ENCODE results near the gene AGK. TPM values are rescaled to one million over a fixed set of nuclear protein-coding genes. Genes with fewer than 3 reads are reported as not detected.

The AGK gene
- total and polyA plus RNA-seq, 2 experiments from 2014 or later = 15.8 to 27.1 TPM

DNA sequence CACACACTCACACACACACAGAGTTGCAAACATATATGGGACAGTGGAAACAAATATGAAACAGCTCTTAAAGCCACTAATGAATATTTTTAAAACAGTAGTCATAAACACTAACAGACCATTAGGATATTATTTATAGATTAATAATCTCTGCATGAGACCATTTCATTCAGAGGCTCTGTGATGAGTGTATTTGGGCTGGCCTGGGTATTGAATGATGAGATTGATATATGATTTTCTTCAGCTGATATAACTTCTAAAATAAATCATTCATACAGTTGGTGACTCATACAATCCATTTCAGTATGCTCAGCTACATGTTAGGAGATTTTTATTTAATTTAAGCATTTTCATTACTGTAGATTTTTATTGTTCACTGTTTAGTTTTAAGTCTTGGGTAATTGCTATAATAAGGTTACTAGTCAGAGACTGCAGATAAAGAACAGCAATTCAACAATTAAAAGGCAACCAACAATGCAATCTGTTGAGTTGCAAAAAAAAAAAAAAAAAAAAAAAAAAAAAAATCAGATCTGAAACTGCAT is 25.2 kb upstream of the AGK start:
- no peaks in the 10 kb centered on the region for H3K27me3 ChIP-seq
- no peak overlapping the region for H3K4me3 ChIP-seq
- H3K27ac ChIP-seq = no peak overlapping the region
- H4K20me1 ChIP-seq (ENCODE audit: insufficient read depth, poor library complexity, severe bottlenecking) = no peaks in the 10 kb centered on the region
- no peaks in the 10 kb centered on the region for H3K36me3 ChIP-seq (replicated peaks; ENCODE audit: insufficient read depth, low read depth)
- no peak overlapping the region for H2AFZ ChIP-seq
- no peaks in the 10 kb centered on the region for H3K9me2 ChIP-seq (replicated peaks; ENCODE audit: insufficient read depth)
- no peaks in the 10 kb centered on the region for H3K79me2 ChIP-seq
- no peak overlapping the region for H3K4me2 ChIP-seq
- no peaks in the 10 kb centered on the region for H3K4me1 ChIP-seq (ENCODE audit: insufficient read depth)
- DNase-seq (ENCODE audit: low spot score) = no peak
- TF ChIP-seq EZH2 (IDR thresholded peaks at IDR 0.05; ENCODE audit: borderline replicate concordance) (no peak), EZH2phosphoT487 (IDR thresholded peaks at IDR 0.05; ENCODE audit: low read depth, severe bottlenecking, unreplicated experiment) (no peak)
- TF ChIP-seq, protein P1, sequence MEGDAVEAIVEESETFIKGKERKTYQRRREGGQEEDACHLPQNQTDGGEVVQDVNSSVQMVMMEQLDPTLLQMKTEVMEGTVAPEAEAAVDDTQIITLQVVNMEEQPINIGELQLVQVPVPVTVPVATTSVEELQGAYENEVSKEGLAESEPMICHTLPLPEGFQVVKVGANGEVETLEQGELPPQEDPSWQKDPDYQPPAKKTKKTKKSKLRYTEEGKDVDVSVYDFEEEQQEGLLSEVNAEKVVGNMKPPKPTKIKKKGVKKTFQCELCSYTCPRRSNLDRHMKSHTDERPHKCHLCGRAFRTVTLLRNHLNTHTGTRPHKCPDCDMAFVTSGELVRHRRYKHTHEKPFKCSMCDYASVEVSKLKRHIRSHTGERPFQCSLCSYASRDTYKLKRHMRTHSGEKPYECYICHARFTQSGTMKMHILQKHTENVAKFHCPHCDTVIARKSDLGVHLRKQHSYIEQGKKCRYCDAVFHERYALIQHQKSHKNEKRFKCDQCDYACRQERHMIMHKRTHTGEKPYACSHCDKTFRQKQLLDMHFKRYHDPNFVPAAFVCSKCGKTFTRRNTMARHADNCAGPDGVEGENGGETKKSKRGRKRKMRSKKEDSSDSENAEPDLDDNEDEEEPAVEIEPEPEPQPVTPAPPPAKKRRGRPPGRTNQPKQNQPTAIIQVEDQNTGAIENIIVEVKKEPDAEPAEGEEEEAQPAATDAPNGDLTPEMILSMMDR (IDR thresholded peaks at IDR 0.05; ENCODE audit: poor library complexity) = no peak
- no peaks in the 10 kb centered on the region for H3K9me3 ChIP-seq (ENCODE audit: low read depth)

DNA sequence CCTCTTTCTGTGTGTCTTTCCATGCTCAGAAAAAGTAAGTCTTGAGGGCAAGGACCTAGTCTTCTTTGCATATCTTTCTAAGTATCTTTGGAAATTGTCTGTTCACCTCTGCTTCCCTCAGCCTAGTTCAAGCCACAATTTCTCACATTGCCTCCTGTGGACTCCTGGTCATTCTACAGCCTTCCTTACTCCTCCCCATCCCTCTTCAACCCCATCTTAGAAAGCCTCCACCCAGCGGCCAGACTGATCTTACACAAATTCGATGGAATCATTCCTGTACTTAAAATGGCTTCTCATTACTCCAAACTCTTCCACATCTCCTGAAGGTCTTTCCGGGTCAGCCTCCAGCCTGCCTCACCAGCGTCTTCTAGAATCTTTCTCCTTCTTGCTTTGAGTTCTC is 24.1 kb upstream of the AGK start:
- Histone ChIP-seq H3K4me2 (no peak overlapping the region), H3K9me3 (ENCODE audit: low read depth) (no peaks in the 10 kb centered on the region), H3K4me3 (no peak overlapping the region), H3K27ac (no peak overlapping the region), H3K9me2 (replicated peaks; ENCODE audit: insufficient read depth) (no peaks in the 10 kb centered on the region), H3K4me1 (ENCODE audit: insufficient read depth) (no peaks in the 10 kb centered on the region), H3K36me3 (replicated peaks; ENCODE audit: insufficient read depth, low read depth) (no peaks in the 10 kb centered on the region), H3K27me3 (no peaks in the 10 kb centered on the region), H4K20me1 (ENCODE audit: insufficient read depth, poor library complexity, severe bottlenecking) (no peaks in the 10 kb centered on the region), H2AFZ (no peak overlapping the region), H3K79me2 (no peaks in the 10 kb centered on the region)
- TF ChIP-seq EZH2 (IDR thresholded peaks at IDR 0.05; ENCODE audit: borderline replicate concordance) = no peak
- TF ChIP-seq, protein P1 (IDR thresholded peaks at IDR 0.05; ENCODE audit: poor library complexity) = no peak
- no peak for TF ChIP-seq EZH2phosphoT487 (IDR thresholded peaks at IDR 0.05; ENCODE audit: low read depth, severe bottlenecking, unreplicated experiment)
- no peak for DNase-seq (ENCODE audit: low spot score)
- 88% methylated on average over 4 of the region's 4 CpGs for WGBS (ENCODE audit: low lambda C conversion rate, missing lambda C conversion rate)

DNA sequence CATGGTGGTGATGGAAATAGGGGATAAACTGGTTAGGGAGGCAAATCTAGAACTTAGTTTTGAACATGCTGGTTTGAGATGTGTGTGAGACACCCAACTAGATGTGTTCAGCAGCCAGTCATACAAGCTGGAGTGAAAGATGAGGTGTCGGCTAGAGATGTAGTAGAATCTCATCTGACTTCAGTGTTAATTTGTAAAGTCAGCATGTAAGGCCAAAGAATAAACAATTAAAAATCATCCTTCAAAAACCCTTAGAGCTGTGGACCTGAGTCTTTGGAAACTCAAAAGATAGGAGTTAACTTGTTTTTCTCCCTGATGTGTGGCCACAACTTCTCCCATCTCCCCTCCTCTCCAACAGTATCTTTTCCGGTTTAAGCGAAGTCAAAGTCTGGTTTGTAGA is 22.8 kb upstream of the AGK start:
- Histone ChIP-seq H3K27me3 (no peaks in the 10 kb centered on the region), H2AFZ (no peak overlapping the region), H3K4me2 (no peak overlapping the region), H3K79me2 (no peaks in the 10 kb centered on the region), H3K36me3 (replicated peaks; ENCODE audit: insufficient read depth, low read depth) (no peaks in the 10 kb centered on the region), H3K27ac (no peak overlapping the region), H3K4me1 (ENCODE audit: insufficient read depth) (no peaks in the 10 kb centered on the region), H4K20me1 (ENCODE audit: insufficient read depth, poor library complexity, severe bottlenecking) (no peaks in the 10 kb centered on the region), H3K9me3 (ENCODE audit: low read depth) (no peaks in the 10 kb centered on the region), H3K9me2 (replicated peaks; ENCODE audit: insufficient read depth) (no peaks in the 10 kb centered on the region), H3K4me3 (no peak overlapping the region)
- TF ChIP-seq EZH2 (IDR thresholded peaks at IDR 0.05; ENCODE audit: borderline replicate concordance) = no peak
- no peak for TF ChIP-seq EZH2phosphoT487 (IDR thresholded peaks at IDR 0.05; ENCODE audit: low read depth, severe bottlenecking, unreplicated experiment)
- TF ChIP-seq, protein P1 (IDR thresholded peaks at IDR 0.05; ENCODE audit: poor library complexity) = no peak
- DNase-seq (ENCODE audit: low spot score) = no peak
- WGBS (ENCODE audit: low lambda C conversion rate, missing lambda C conversion rate) = 98% methylated on average over 3 of the region's 3 CpGs
